Mesenchymal stem cell (in vitro differentiated cells and primary cell): Measurements from ENCODE around the gene MINDY4.
A peak's percentile ranks its signal among the peaks of the same experiment; 100 is the strongest.

Source experiments
- DNase-seq: peaks from one replicate; pipeline ENCODE4 v3.0.0-alpha.2; 2013
- H2AFZ ChIP-seq: one replicate; pipeline ENCODE4 v1.6.1; 2013; ENCODE audit warnings: low read depth, mild to moderate bottlenecking, control low read depth, inconsistent platforms, low read length, moderate library complexity
- H2AK5ac ChIP-seq: 2 replicates; pipeline ENCODE4 v1.6.1; 2013; ENCODE audit warnings: low read length, moderate library complexity, mild to moderate bottlenecking, inconsistent platforms; ENCODE audit not compliant: severe bottlenecking
- H2BK120ac ChIP-seq: one replicate; pipeline ENCODE4 v1.6.1; 2013; ENCODE audit warnings: low read depth, mild to moderate bottlenecking, inconsistent platforms, low read length, moderate library complexity
- H2BK12ac ChIP-seq, 2 experiments: one replicate each; pipeline ENCODE4 v1.6.1; 2013; ENCODE audit warnings: inconsistent platforms in 2 of 2, low read length in 2 of 2, mild to moderate bottlenecking in 2 of 2, moderate library complexity in 2 of 2, control low read depth in 1 of 2
- H2BK15ac ChIP-seq: one replicate; pipeline ENCODE4 v1.6.1; 2013; ENCODE audit warnings: mild to moderate bottlenecking, low read depth, inconsistent platforms; ENCODE audit not compliant: poor library complexity, severe bottlenecking
- H2BK5ac ChIP-seq: 2 replicates; pipeline ENCODE4 v1.6.1; 2013; ENCODE audit warnings: low read depth, mild to moderate bottlenecking, low read length, control low read depth, inconsistent platforms; ENCODE audit not compliant: poor library complexity, severe bottlenecking
- H3K14ac ChIP-seq, 2 experiments: one replicate each; pipeline ENCODE4 v1.6.1; 2013; ENCODE audit warnings: inconsistent platforms in 2 of 2, low read length in 2 of 2, control low read depth in 1 of 2, mild to moderate bottlenecking in 1 of 2, moderate library complexity in 1 of 2
- H3K18ac ChIP-seq, 2 experiments: one replicate each; pipeline ENCODE4 v1.6.1; 2013; ENCODE audit warnings: inconsistent platforms in 2 of 2, low read length in 2 of 2, control low read depth in 1 of 2, low read depth in 1 of 2, mild to moderate bottlenecking in 1 of 2
- H3K23ac ChIP-seq, 2 experiments: one replicate each; pipeline ENCODE4 v1.6.1; 2013; ENCODE audit warnings: inconsistent platforms in 2 of 2, low read length in 2 of 2, mild to moderate bottlenecking in 2 of 2, moderate library complexity in 2 of 2, control low read depth in 1 of 2
- H3K27ac ChIP-seq: 2 replicates; pipeline ENCODE4 v1.5.1; 2013; ENCODE audit warnings: mild to moderate bottlenecking, moderate library complexity, low read length, control low read depth, inconsistent platforms; ENCODE audit not compliant: poor library complexity, severe bottlenecking
- H3K27me3 ChIP-seq, 2 experiments: 2 replicates each; pipeline versions ENCODE4 v1.6.1 to v1.7.0; 2013; ENCODE audit warnings: low read length in 2 of 2, mild to moderate bottlenecking in 2 of 2, moderate library complexity in 2 of 2, control low read depth in 1 of 2, inconsistent platforms in 1 of 2; ENCODE audit not compliant: control insufficient read depth in 1 of 2, insufficient read depth in 1 of 2
- H3K36me3 ChIP-seq, 2 experiments: 2 replicates each; pipeline versions ENCODE4 v1.6.1 to v1.7.0; 2013; ENCODE audit warnings: low read length in 2 of 2, control low read depth in 1 of 2, inconsistent platforms in 1 of 2, low read depth in 1 of 2, mild to moderate bottlenecking in 1 of 2; ENCODE audit not compliant: insufficient read depth in 2 of 2, control insufficient read depth in 1 of 2
- H3K4ac ChIP-seq, 2 experiments: one replicate each; pipeline ENCODE4 v1.6.1; 2013; ENCODE audit warnings: inconsistent platforms in 2 of 2, low read length in 2 of 2, mild to moderate bottlenecking in 2 of 2, moderate library complexity in 2 of 2, control low read depth in 1 of 2, low read depth in 1 of 2
- H3K4me1 ChIP-seq: 2 replicates; pipeline ENCODE4 v1.6.1; 2013; ENCODE audit warnings: low read depth, low read length, control low read depth; ENCODE audit not compliant: control insufficient read depth, insufficient read depth
- H3K4me2 ChIP-seq: 2 replicates; pipeline ENCODE4 v1.6.1; 2013; ENCODE audit warnings: low read length, mild to moderate bottlenecking, inconsistent platforms; ENCODE audit not compliant: poor library complexity, severe bottlenecking
- H3K4me3 ChIP-seq, 2 experiments: 2 replicates each; pipeline versions ENCODE4 v1.5.1 to v1.7.0; 2013; ENCODE audit warnings: low read length in 2 of 2, mild to moderate bottlenecking in 2 of 2, control low read depth in 1 of 2, low read depth in 1 of 2; ENCODE audit not compliant: insufficient read depth in 1 of 2
- H3K79me1 ChIP-seq: replicated peaks from 2 replicates; pipeline ENCODE4 v1.6.1; 2013; ENCODE audit warnings: mild to moderate bottlenecking, control low read depth, low read length, inconsistent platforms; ENCODE audit not compliant: poor library complexity, severe bottlenecking
- H3K9ac ChIP-seq: 2 replicates; pipeline ENCODE4 v1.7.0; 2013; ENCODE audit warnings: mild to moderate bottlenecking, low read length, moderate library complexity
- H3K9me3 ChIP-seq: 2 replicates; pipeline ENCODE4 v1.7.0; 2013; ENCODE audit warnings: mild to moderate bottlenecking, low read length; ENCODE audit not compliant: control insufficient read depth
- H4K8ac ChIP-seq: one replicate; pipeline ENCODE4 v1.6.1; 2013; ENCODE audit warnings: inconsistent platforms, mild to moderate bottlenecking, low read length, moderate library complexity
- H4K91ac ChIP-seq: one replicate; pipeline ENCODE4 v1.6.1; 2013; ENCODE audit warnings: mild to moderate bottlenecking, low read length, inconsistent platforms
- WGBS: methylation state at CpG from one replicate; pipeline ENCODE4 v1.1.7; 2013; ENCODE audit warnings: mixed read lengths; 5-methylcytosine and 5-hydroxymethylcytosine counted together

MINDY4 gene

DNA sequence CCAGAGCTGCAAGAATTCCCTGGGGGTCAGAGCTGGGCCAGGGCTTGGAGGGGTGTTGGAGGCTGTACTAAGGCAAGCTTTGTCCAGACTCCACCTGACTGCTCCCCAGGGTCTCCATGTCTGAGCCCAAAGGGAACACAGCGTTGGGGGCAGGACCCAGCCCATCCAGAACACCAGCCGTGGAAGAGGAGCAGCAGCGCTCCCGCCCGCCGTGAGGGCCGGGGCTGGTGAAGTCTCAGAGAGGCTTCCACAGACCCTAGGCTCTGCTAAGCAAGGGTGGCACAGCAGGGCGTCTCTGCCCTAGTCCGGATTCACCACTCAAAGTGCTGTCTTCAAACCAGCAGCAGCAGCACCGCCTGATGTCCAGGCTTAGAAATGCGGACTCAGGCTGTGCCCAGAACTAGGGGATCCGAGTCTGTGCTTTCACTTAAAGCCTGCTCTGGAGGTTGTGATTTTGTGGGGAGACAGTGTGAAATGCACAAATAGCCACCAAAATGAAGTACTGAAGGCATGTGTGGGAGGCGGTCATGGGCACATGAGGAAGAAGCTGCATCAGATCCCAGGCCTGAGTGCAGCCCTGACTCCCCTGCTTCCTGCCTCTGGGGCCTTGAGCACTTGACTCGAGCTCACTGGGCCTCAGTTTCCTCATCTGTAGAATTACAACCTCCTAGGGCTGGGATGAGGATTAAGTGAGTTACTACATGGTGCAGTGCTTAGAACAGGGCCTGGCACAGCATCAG lies 123.8 kb downstream of the MINDY4 start:
- no peak overlapping the region for H3K27ac ChIP-seq
- H3K36me3 ChIP-seq: peaks cover 7 to 10% of the 10 kb centered on the region in 2 experiments
- H4K91ac ChIP-seq: no peak overlapping the region
- no peak overlapping the region for H3K23ac ChIP-seq
- no peak for DNase-seq
- H2AFZ ChIP-seq: no peak overlapping the region
- H3K4ac ChIP-seq: no peak overlapping the region
- H2BK15ac ChIP-seq: no peak overlapping the region
- H2AK5ac ChIP-seq: peak overlapping the region; percentile 84
- H3K79me1 ChIP-seq: no peaks in the 10 kb centered on the region
- H3K4me1 ChIP-seq: peaks cover 58% of the 10 kb centered on the region
- no peak overlapping the region for H3K9ac ChIP-seq
- H3K4me3 ChIP-seq: no peak overlapping the region
- peak overlapping the region in 1 of 2 experiments; percentile 68 for H2BK12ac ChIP-seq
- 78% methylated on average over 14 of the region's 14 CpGs for WGBS
- H3K9me3 ChIP-seq: no peaks in the 10 kb centered on the region
- no peaks in the 10 kb centered on the region for H3K27me3 ChIP-seq
- H3K4me2 ChIP-seq: no peak overlapping the region
- H4K8ac ChIP-seq: no peak overlapping the region
- no peak overlapping the region for H2BK120ac ChIP-seq
- H3K14ac ChIP-seq: no peak overlapping the region
- no peak overlapping the region for H2BK5ac ChIP-seq
- peak overlapping the region in 1 of 2 experiments; percentile 51 for H3K18ac ChIP-seq

DNA sequence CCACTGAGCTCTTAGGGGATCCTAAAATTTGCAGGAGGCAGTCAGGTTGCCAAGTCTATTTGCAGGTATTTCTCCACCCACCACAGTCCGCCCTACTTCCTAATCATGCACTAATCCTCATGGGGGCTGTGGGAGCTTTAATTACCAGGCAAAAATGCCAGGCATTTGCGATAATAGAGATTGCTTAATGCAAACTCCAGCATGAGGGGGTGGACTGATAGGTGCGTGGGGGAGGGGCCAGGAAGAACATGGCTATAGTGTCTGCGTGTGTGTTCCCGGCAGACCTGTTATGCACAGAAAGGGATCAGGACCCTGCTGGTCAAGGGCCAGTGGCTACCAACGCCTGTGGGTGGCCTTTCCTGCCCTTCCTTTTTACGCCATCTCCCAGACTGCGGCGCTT lies 124.8 kb downstream of the MINDY4 start:
- no peaks in the 10 kb centered on the region for H3K79me1 ChIP-seq
- H3K9ac ChIP-seq: no peak overlapping the region
- H3K9me3 ChIP-seq: no peaks in the 10 kb centered on the region
- H3K23ac ChIP-seq: no peak overlapping the region
- peak overlapping the region; percentile 71 for H2AK5ac ChIP-seq
- H3K36me3 ChIP-seq: peaks cover 0 to 10% of the 10 kb centered on the region in 2 experiments
- DNase-seq: no peak
- no peak overlapping the region for H3K4me3 ChIP-seq
- no peak overlapping the region for H3K27ac ChIP-seq
- peaks cover 62% of the 10 kb centered on the region for H3K4me1 ChIP-seq
- H3K18ac ChIP-seq: peak overlapping the region in 1 of 2 experiments; percentile 48
- no peak overlapping the region for H3K4me2 ChIP-seq
- H3K4ac ChIP-seq: no peak overlapping the region
- H3K14ac ChIP-seq: peak overlapping the region in 1 of 2 experiments; percentile 37
- H4K91ac ChIP-seq: no peak overlapping the region
- no peak overlapping the region for H4K8ac ChIP-seq
- H2BK15ac ChIP-seq: no peak overlapping the region
- H2BK12ac ChIP-seq: no peak overlapping the region
- 86% methylated on average over 8 of the region's 9 CpGs for WGBS
- no peak overlapping the region for H2BK120ac ChIP-seq
- H2BK5ac ChIP-seq: no peak overlapping the region
- no peaks in the 10 kb centered on the region for H3K27me3 ChIP-seq
- no peak overlapping the region for H2AFZ ChIP-seq

- no peaks in the 10 kb centered on the region for H3K79me1 ChIP-seq
- no peak for DNase-seq
- H2BK15ac ChIP-seq: no peak overlapping the region
- no peak overlapping the region for H3K4ac ChIP-seq
- no peak overlapping the region for H3K23ac ChIP-seq
- no peak overlapping the region for H2BK120ac ChIP-seq
- H3K27ac ChIP-seq: no peak overlapping the region
- peak overlapping the region; percentile 71 for H2AK5ac ChIP-seq
- peak overlapping the region; percentile 23 for H3K4me2 ChIP-seq
- no peak overlapping the region for H2AFZ ChIP-seq
- no peak overlapping the region for H3K18ac ChIP-seq
- peaks cover 62% of the 10 kb centered on the region for H3K4me1 ChIP-seq
- H2BK12ac ChIP-seq: no peak overlapping the region
- H3K14ac ChIP-seq: no peak overlapping the region
- no peak overlapping the region for H2BK5ac ChIP-seq
- H4K91ac ChIP-seq: no peak overlapping the region
- no peak overlapping the region for H3K4me3 ChIP-seq
- WGBS: 61% methylated on average over 12 of the region's 13 CpGs
- no peak overlapping the region for H4K8ac ChIP-seq
- H3K27me3 ChIP-seq: no peaks in the 10 kb centered on the region
- peaks cover 0 to 7% of the 10 kb centered on the region in 2 experiments for H3K36me3 ChIP-seq
- H3K9me3 ChIP-seq: no peaks in the 10 kb centered on the region
- no peak overlapping the region for H3K9ac ChIP-seq
Observed at GRCh38 chr7:30896783-30897637, 125.8 kb downstream of the MINDY4 start.

DNA sequence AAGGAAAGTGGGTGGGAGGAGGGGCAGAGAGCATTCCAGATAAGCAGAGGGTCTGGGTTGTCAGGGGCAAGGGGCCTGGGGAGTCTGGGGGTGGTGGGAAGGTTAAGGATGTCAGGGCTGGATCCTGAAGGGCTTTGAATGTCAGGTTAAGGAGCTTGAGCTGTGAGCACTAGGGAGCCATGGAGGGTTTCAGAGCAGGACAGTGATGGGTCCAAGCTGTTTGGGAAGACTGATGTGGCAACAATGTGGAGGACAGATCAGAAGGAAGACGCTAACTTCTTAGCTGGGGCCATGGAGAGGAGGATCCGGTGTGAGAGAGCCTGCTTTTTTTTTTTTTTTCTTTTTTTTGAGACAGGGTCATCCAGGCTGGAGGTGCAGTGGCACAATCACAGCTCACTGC lies 126.6 kb downstream of the MINDY4 start:
- Histone ChIP-seq H3K14ac (no peak overlapping the region), H3K23ac (no peak overlapping the region), H2BK120ac (no peak overlapping the region), H3K4ac (no peak overlapping the region), H2AK5ac (peak overlapping the region; percentile 92), H2BK5ac (no peak overlapping the region), H3K9ac (no peak overlapping the region), H3K79me1 (no peaks in the 10 kb centered on the region), H3K36me3 (peaks cover 0 to 3% of the 10 kb centered on the region in 2 experiments), H3K9me3 (no peaks in the 10 kb centered on the region), H4K91ac (no peak overlapping the region), H3K18ac (no peak overlapping the region), H3K27me3 (no peaks in the 10 kb centered on the region), H3K4me2 (no peak overlapping the region), H2AFZ (no peak overlapping the region), H3K27ac (no peak overlapping the region), H2BK12ac (no peak overlapping the region), H3K4me3 (no peak overlapping the region), H2BK15ac (no peak overlapping the region), H4K8ac (no peak overlapping the region), H3K4me1 (peaks cover 65% of the 10 kb centered on the region)
- no peak for DNase-seq
- WGBS: 83% methylated on average over 2 of the region's 2 CpGs
